Activated CD4-positive, alpha-beta T cell treated with anti-CD3 and anti-CD28 coated beads, Interleukin-2, amount 50 U/mL, for 16 hours (primary cell): ENCODE data around the gene SEMA4D.

ENCODE experiments used
- DNase-seq: peaks from one replicate; pipeline ENCODE4 v3.0.0-alpha.2; 2020

The SEMA4D gene

DNA sequence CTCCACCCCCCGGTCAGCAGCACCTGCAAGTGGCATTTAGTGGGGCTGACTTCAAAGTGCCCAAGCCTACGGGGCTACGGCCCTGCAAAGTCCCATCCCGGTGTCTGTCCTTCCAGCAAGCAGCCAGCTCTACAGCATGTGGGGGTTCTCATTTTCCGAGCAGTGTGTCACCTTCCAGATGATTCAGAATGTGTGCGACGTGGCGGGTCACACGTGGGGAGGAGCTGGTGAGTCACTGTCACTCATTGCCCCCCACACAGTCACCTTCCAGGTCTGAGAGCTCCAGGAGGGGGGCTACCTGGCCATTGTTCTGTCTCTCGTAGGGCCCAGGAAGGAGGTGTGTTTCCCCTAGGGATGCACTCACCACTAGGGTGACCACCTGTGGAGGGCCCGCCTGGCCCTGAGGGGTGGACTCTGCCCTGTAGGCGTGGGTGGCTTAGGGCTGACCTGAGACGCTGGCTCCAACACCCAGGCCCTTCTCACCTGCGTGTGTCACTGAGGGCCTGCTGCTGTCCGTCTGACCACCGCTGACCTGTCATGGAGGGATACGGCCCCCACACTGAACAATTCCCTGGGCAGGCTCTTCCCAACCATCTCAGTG lies 70.2 kb downstream of the SEMA4D start:
- DNase-seq, result peak; percentile 83

DNA sequence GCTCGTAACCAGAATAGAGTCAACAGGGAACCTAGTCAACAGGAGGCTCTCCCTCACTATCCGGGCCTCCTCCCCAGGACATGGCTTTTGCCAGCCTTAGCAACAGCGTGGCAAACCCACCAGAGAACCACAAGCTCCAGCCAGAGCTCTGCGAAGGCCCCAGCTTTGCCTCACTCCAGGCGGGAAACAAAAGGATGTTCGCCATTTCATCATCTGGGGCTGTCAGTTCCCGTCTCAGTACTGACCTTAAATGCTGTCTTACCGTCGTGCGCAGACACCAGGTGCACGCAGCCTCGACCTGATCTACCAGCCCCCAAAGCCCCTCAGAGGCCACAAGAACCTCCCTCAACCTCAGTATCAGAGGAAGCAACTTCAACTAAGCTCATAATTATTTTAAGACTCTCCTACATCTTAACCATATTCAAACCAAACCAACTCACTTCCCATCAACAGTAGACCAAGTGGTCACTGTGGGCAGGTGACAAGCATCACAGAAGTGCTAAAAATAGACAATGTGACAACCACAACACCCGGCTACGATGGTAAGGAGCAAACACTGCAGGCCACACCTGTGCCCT lies 71.4 kb downstream of the SEMA4D start:
- DNase-seq, result peak; percentile 79

DNA sequence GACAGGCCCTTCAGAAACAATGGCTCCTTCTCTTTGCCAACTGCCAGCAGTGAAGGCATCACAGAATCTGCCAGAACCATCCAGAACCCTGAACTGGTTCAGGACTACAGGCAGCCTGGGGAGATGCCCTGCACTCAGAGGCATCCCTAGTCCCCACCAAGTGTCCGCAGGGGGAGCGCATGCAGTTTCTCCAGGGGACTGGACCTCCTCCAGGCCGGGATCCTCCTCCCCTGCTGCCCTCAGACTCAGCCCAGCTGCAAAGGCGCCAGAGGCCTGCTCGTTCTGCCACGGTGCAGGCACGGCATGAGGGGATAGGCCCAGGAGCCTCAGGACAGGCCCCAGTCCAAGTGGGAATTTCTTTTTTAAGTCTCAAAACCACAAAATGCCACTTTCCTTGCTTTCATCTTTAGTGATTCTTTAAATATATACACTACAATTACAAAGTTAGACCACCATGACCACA lies 72.0 kb downstream of the SEMA4D start:
- DNase-seq, result no peak

DNA sequence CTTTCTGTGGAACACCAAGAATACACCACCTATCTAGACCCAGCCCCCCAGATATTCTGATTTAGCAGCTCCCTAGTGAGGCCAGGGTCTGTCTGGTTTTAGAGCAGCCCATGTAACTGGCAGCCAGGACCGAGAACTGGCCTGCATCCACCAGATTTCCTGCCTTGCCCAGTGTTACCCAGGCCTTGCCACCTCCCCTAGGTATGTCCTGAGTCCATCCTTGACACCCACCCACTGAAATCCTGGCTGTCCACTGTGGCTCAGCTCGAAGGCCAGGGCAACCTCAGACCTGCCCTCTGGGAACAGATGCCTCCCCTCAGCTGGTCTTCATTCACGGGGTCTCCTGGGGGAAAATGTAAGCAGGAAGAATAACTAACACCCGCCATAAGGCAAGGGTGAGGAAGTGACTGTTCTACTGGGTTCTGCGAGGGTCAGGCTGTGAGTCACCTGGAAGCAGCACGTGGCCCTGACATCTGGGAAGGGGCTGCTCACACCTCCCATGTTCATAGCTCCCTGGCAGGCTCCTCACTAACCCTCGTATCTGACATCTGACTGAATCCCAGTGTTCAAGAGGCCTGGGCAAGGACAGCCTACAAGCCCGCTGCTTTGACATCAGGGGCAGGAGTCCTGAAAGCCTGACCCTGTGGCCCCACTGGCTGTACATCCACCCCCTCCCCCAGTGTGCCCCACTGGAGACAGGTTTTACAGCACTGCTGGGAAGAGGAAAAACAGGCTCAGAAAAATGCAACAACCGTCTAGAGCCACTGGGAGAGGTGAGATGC lies 72.7 kb downstream of the SEMA4D start:
- DNase-seq, result no peak

- DNase-seq, result peak; percentile 93
Observed at GRCh38 chr9:89422151-89422975, 75.5 kb downstream of the SEMA4D start.

DNA sequence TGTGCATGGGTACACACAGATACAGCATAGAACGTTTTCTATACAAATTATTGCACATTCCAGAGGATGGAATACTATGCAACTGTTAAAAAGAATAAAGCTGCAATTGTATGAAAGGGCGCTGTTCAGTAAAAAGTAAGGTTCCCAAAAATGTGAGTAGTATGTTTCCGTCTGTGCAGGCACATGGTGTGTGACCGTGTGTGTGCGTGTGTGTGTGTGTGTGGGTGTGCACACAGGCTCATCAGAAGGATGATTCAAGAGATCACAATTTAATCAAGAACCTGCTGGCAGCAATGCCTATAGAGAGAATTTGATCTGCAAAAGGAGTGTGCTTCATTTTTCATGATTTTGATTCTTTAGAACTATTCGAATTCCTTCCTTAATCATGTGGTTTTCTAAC lies 76.3 kb downstream of the SEMA4D start:
- no peak for DNase-seq

DNA sequence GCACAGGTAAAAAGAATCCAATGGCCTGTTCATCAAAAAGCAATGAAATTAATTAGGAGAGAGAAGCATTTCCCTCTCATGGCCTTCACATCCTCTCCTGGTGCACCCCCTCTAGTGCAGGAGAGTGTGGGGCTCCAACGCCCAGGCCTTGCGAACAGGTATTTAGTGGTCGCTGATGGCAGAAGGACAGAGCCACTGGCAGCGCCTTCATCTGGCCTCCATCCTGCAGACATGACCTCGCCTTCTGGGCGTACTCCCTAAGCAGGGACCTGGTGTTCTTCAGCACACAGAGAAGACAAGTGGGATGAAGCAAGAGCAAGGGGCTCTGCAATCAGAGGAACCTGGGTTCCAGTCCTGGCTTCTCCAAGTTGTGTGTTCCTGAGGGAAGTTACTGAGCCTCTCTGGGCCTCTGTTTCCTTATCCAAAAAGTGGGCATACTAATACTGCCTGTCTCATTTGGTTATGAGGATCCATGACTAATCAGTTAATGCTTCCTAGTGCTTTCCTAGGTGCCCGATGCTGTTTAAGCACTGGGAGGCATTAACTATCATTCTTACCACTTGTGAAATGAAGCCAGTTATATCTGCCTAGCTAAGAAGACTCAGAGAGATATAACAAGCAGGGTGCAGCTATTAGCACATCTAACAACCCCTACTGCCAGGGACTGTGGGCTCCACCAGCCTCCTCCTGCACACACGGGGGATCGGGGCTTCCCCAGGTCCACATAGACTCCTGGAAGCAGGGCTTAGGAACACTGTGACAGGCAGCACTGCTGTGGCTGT lies 77.3 kb downstream of the SEMA4D start:
- no peak for DNase-seq

GRCh38 chr9:89419978-89420394 lies 77.9 kb downstream of the SEMA4D start:
- peak; percentile 83 for DNase-seq

DNA sequence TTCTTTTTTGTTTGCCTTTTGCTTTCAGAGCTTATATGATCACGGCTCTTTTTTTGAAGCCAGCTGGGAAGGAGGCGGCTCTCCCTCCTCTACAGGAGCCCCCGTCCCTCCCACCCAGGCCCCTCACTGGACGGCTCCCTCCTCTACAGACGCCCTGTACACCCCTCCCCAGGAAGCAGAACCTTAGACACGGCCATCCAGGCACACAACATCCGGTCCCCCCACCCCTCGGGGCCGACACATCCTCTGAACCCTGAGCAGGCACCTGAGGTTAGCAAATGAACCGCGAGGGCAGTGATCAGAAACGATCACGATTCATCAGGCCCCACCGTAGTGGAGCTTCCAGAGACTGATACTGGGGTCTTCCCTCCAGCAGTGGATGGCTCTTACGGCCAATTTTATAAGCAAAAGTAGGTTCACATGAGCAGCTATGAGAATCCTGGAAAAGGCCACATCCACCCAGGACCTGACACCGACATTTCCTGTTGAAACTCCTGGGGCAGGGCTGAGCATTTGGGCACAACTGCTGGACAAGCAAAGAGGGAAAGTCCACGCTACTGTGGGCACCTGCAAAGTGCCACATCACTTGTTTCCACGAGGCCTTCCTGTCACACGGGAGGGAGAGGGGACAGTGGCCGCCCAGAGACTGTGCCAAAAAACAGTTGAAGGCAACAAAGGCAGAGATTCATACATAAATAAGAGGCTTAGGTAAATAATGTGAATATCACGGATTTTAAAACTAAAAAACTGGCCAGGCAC lies 78.9 kb downstream of the SEMA4D start:
- DNase-seq, result peak; percentile 88

DNA sequence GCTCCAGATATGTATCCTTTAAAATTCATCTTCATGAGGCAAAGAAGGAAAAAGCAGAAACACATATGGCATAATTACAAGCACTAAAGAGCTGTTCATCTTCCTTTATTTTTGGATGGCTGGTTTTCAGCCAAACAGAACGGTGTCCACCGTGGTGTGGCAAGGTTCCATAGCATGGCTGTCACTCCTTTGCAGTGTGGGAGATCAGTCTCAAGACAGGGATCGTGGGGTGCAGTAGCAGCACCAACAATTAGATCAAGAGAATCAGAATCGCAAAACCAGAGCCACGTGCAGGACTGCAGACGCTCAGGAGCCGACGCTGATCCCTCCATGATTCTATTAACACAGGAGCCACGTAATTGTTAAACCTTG lies 79.5 kb downstream of the SEMA4D start:
- no peak for DNase-seq

DNA sequence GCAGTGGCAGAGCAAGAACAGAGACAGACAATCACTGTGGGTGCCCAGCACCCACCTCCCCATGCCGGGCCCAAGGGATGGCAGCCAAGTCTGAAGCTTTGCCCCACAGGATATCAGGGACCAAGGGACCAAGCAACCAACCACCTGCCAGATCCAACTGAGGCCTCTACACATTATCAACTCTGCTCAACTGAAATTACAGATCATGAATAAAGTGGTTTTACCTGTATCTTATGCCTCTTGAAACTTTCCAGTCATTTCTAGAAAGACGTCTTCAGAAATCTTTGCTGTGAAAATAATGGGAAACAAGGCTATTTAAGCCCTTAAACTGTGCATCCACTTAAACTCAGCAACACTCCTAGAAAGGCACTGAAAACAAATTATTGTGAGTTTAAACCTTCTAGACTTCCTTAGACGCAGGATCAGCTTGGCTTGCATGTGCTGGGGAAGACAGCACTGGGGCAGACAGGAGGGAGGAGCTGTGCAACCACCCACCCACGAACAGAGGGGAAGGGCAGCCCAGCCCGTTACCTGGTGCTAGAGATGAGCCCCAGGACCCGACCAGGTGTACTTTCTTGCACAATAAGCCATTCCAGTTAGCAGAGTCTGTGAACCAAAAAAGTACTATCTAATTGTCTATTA lies 80.0 kb downstream of the SEMA4D start:
- DNase-seq, result peak; percentile 66

DNA sequence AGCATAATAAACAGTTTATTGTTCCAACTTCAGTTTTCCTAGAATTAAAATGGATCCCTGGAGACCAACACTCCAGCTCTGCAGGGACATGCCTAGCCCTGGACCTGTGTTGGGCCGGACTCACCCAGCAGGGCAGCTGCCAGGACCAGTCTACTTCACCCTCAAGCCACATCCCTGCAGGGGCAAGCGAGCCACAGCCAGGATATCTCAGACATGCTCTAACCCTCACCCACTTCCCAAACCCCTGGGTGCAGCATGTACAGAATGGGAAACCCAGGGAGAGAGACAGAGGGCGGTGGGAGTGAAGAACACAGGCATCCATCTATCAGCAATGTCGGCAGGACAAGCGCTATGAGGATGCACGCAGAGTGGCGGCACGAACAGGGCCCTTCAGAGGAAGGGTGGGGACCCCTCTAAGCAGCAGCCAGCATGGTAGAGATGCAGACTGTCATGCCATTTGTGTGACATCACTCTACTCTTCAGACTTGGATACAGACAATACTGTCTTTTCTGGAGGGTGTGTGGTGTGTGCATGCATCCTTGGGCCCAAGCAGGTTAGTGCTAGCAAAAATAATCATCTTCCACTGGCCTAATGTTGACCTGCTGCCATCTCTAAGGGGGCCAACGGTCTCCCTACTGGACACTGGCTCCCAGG lies 83.1 kb downstream of the SEMA4D start:
- no peak for DNase-seq

GRCh38 chr9:89413963-89414638 lies 83.8 kb downstream of the SEMA4D start:
- no peak for DNase-seq

GRCh38 chr9:89412951-89413350 lies 85.0 kb downstream of the SEMA4D start:
- DNase-seq, result no peak

DNA sequence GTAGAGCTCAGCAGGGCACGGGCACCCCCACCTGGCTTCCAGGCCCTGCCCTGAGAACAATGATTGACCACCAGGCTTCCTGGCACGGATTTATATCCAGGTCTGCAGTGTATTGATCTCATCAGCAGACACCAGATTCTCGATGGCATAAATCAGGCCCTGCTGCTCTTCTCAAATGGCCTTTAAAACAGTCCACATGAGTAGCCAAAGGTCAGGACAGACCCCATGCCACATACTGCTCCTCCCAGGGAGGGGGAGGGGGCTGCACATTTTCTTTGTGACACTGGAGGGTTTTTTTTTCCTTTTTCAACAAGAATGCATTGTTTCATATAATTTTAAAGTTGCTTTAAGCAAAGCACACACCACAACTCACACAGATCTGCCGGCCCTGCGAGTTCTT lies 85.4 kb downstream of the SEMA4D start:
- no peak for DNase-seq

DNA sequence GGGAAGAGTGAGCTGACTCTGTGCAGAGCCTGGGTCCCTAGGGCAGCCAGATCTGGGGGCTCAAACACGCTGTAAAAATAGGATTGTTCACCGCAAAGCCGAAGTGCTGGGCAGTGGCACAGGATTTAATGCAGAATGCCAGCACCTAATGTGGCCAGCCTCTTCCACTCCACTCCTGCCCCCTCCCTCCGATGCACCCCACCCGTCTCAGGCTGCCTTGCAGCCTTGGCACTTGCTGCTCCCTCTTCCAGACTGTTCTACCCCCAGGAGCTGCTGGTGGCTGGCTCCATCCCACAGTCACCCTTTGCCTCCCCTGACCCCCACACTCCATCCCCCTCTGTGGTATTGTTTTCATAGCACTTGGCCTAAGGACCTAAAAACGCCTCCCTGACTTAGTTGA lies 86.2 kb downstream of the SEMA4D start:
- DNase-seq, result no peak

- peak; percentile 92 for DNase-seq
Observed at GRCh38 chr9:89410641-89411350, 87.1 kb downstream of the SEMA4D start.

GRCh38 chr9:89410022-89410421 lies 87.9 kb downstream of the SEMA4D start:
- no peak for DNase-seq

DNA sequence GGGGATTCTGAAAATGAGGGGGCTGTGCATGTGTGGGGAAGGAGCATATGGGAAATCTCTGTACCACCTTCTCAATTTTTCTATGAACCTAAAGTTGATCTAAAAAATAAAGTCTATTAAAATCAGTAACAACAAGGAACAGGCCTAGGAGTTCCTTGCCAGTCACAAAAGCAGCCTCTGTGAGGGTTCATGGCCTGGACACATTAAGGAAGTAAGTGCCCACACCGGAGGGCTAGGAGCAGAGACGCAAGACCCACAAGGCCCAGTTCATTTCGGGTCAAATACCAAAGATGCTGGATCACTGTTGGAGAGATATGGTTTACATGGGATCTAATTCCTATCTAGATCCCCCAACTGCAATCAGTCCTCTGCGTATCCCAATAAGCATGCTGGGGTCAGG lies 88.4 kb downstream of the SEMA4D start:
- no peak for DNase-seq
